T-cell (primary cell): ENCODE results near the gene DEPDC1. TPM values are rescaled to one million over a fixed set of nuclear protein-coding genes. Genes with fewer than 3 reads are reported as not detected.

Experiments
- ATAC-seq, 4 experiments: fragments of 200-7000 bp in 3 of 4; fragments of 150-1000 bp in 1 of 4; cut with Tn5 transposase; replicated peaks in 1 of 4; 1 replicate in 3 of 4; 2 replicates in 1 of 4; pipeline ENCODE4 v1.10.0; 2021; ENCODE audit warnings: moderate library complexity in 3 of 4, mild to moderate bottlenecking in 2 of 4, moderate number of reproducible peaks in 1 of 4
- CTCF ChIA-PET, 2 donors: fragments of 300-600 bp; sonication (Branson Sonifier 250); formaldehyde crosslinking; loops; one replicate each; lab custom pipeline; 2022; ENCODE audit warnings: antibody characterized with exemption in 2 of 2; lab: Charles Lee
- POLR2A ChIA-PET, 2 donors: fragments of 300-600 bp; sonication (Branson Sonifier 250); formaldehyde crosslinking; loops; one replicate each; lab custom pipeline; 2022; ENCODE audit warnings: antibody characterized with exemption in 2 of 2; lab: Charles Lee
- DNase-seq, 35 experiments: peaks; one replicate each; pipeline versions ENCODE4 v3.0.0 to v3.0.0-alpha.2; 2013 to 2023
- H3K27ac ChIP-seq: one replicate; pipeline ENCODE4 v1.5.1; 2013; ENCODE audit warnings: low read length
- H3K27me3 ChIP-seq, 2 experiments: replicated peaks in 1 of 2; 1 replicate in 1 of 2; 2 replicates in 1 of 2; pipeline versions ENCODE4 v1.6.1 to v1.7.0; 2013; ENCODE audit warnings: low read length in 1 of 2, mixed read lengths in 1 of 2; ENCODE audit not compliant: control insufficient read depth in 2 of 2, insufficient read depth in 2 of 2; ENCODE audit errors: extremely low read depth in 1 of 2
- H3K36me3 ChIP-seq, 2 donors: 1 replicate in 1 of 2; 2 replicates in 1 of 2; pipeline versions ENCODE4 v1.6.1 to v1.7.0; 2013; ENCODE audit warnings: low read length in 1 of 2; ENCODE audit not compliant: control insufficient read depth in 2 of 2, insufficient read depth in 1 of 2; ENCODE audit errors: extremely low read depth in 1 of 2
- H3K4me1 ChIP-seq, 2 experiments: 1 replicate in 1 of 2; 2 replicates in 1 of 2; pipeline versions ENCODE4 v1.6.1 to v1.7.0; 2013; ENCODE audit warnings: low read length in 2 of 2, mixed read lengths in 1 of 2; ENCODE audit not compliant: insufficient read depth in 2 of 2, control insufficient read depth in 1 of 2; ENCODE audit errors: extremely low read depth in 1 of 2
- H3K4me3 ChIP-seq, 2 donors: 1 replicate in 1 of 2; 2 replicates in 1 of 2; pipeline versions ENCODE4 v1.5.1 to v1.7.0; 2013; ENCODE audit warnings: mild to moderate bottlenecking in 2 of 2, low read length in 1 of 2, moderate library complexity in 1 of 2; ENCODE audit not compliant: control insufficient read depth in 1 of 2; ENCODE audit errors: extremely low read depth in 1 of 2
- H3K9me3 ChIP-seq: 2 replicates; pipeline ENCODE4 v1.7.0; 2013
- H3K27ac Mint-ChIP-seq, 2 donors: one replicate each; pipeline ENCODE4 v1.8.0; 2020 to 2021; ENCODE audit warnings: mild to moderate bottlenecking in 2 of 2, mixed read lengths in 2 of 2
- H3K27me3 Mint-ChIP-seq, 2 donors: one replicate each; pipeline ENCODE4 v1.8.0; 2021 to 2022; ENCODE audit warnings: mixed read lengths in 2 of 2
- H3K36me3 Mint-ChIP-seq: one replicate; pipeline ENCODE4 v1.8.0; 2021; ENCODE audit warnings: mixed read lengths
- H3K4me1 Mint-ChIP-seq, 3 donors: one replicate each; pipeline ENCODE4 v1.8.0; 2020 to 2022; ENCODE audit warnings: mixed read lengths in 3 of 3, mild to moderate bottlenecking in 1 of 3
- H3K4me3 Mint-ChIP-seq, 3 donors: one replicate each; pipeline ENCODE4 v1.8.0; 2020 to 2022; ENCODE audit warnings: mild to moderate bottlenecking in 3 of 3, mixed read lengths in 3 of 3, moderate library complexity in 3 of 3
- H3K9me3 Mint-ChIP-seq, 3 donors: one replicate each; pipeline ENCODE4 v1.8.0; 2020 to 2022; ENCODE audit warnings: mixed read lengths in 3 of 3
- WGBS: methylation state at CpG from one replicate; pipeline ENCODE4 v1.1.5; 2013; ENCODE audit warnings: missing lambda C conversion rate; ENCODE audit not compliant: insufficient coverage; 5-methylcytosine and 5-hydroxymethylcytosine counted together
- total RNA-seq, 35 experiments: library from RNA in 6 of 35; stranded (reverse) in 6 of 35; fragments of 120-200 nt in 1 of 35; gene quantifications; one replicate each; pipeline versions ENCODE4 v1.2.1 to v1.2.4 and lab custom pipeline; 2013 to 2026

Gene DEPDC1
- total RNA-seq, 5 donors from 2014 or later (not counting 1 experiment from before 2014, with no cell fraction given): 0.08 to 0.41 (median 0.20) TPM

- Histone ChIP-seq H3K9me3 (no peaks in the 10 kb centered on the region), H3K36me3 (no peaks in the 10 kb centered on the region), H3K27me3 (no peaks in the 10 kb centered on the region), H3K27ac (no peak overlapping the region), H3K4me1 (no peaks in the 10 kb centered on the region), H3K4me3 (no peak overlapping the region)
- CTCF ChIA-PET: no interaction called here
- H3K4me3 Mint-ChIP-seq: no peak overlapping the region
- H3K4me1 Mint-ChIP-seq: no peaks in the 10 kb centered on the region
- DNase-seq: no peak
- 100% methylated on average over 1 of the region's 3 CpGs for WGBS
- no peaks in the 10 kb centered on the region for H3K36me3 Mint-ChIP-seq
- POLR2A ChIA-PET: no interaction called here
- peaks cover 0 to 4% of the 10 kb centered on the region in 2 donors for H3K27me3 Mint-ChIP-seq
- peaks cover 0 to 3% (median 0%) of the 10 kb centered on the region in 3 donors for H3K9me3 Mint-ChIP-seq
- ATAC-seq: no peak
- no peak overlapping the region for H3K27ac Mint-ChIP-seq
Measured at GRCh38 chr1:68438310-68438709, 58.6 kb downstream of the DEPDC1 start.

- POLR2A ChIA-PET: no interaction called here
- no peaks in the 10 kb centered on the region for H3K9me3 ChIP-seq
- no peak for DNase-seq
Measured at GRCh38 chr1:68433395-68433794, 63.5 kb downstream of the DEPDC1 start.

GRCh38 chr1:68431076-68431475 is 65.8 kb downstream of the DEPDC1 start:
- Histone ChIP-seq H3K9me3 (no peaks in the 10 kb centered on the region), H3K27me3 (peaks cover 0 to 2% of the 10 kb centered on the region in 2 experiments), H3K36me3 (no peaks in the 10 kb centered on the region), H3K4me1 (no peaks in the 10 kb centered on the region), H3K27ac (no peak overlapping the region), H3K4me3 (no peak overlapping the region)
- ChIA-PET CTCF (no interaction called here), POLR2A (no interaction called here)
- Mint-ChIP-seq H3K36me3 (no peaks in the 10 kb centered on the region), H3K4me3 (no peak overlapping the region), H3K4me1 (no peaks in the 10 kb centered on the region), H3K27me3 (peaks cover 0 to 3% of the 10 kb centered on the region in 2 donors), H3K9me3 (no peaks in the 10 kb centered on the region), H3K27ac (no peak overlapping the region)
- ATAC-seq (no peak), DNase-seq (no peak)
- WGBS: no CpG with 5 or more reads among the region's 3 CpGs

More at GRCh38 chr1:68433395-68433794, 63.5 kb downstream of the DEPDC1 start:
- WGBS: 80% methylated on average over 2 of the region's 2 CpGs
- H3K27ac Mint-ChIP-seq: no peak overlapping the region
- Histone ChIP-seq H3K27me3 (peaks cover 0 to 2% of the 10 kb centered on the region in 2 experiments), H3K4me3 (no peak overlapping the region), H3K4me1 (no peaks in the 10 kb centered on the region), H3K27ac (no peak overlapping the region), H3K36me3 (no peaks in the 10 kb centered on the region)
- H3K4me3 Mint-ChIP-seq: no peak overlapping the region
- H3K4me1 Mint-ChIP-seq: no peaks in the 10 kb centered on the region
- no peak for ATAC-seq
- peaks cover 0 to 3% of the 10 kb centered on the region in 2 donors for H3K27me3 Mint-ChIP-seq
- CTCF ChIA-PET: interaction anchor here in 1 of 2 donors (0.7 kb wide), 1 partner anchor 9 kb away, joined by 5 read pairs; no protein-coding TSS in a partner anchor
- H3K9me3 Mint-ChIP-seq: peaks cover 0 to 3% (median 0%) of the 10 kb centered on the region in 3 donors
- no peaks in the 10 kb centered on the region for H3K36me3 Mint-ChIP-seq

GRCh38 chr1:68429233-68429808 is 67.6 kb downstream of the DEPDC1 start:
- Mint-ChIP-seq H3K36me3 (no peaks in the 10 kb centered on the region), H3K4me3 (no peak overlapping the region), H3K27ac (no peak overlapping the region), H3K27me3 (peaks cover 0 to 3% of the 10 kb centered on the region in 2 donors), H3K4me1 (no peaks in the 10 kb centered on the region), H3K9me3 (no peaks in the 10 kb centered on the region)
- peaks cover 0 to 2% of the 10 kb centered on the region in 2 experiments for H3K27me3 ChIP-seq
- H3K27ac ChIP-seq: no peak overlapping the region
- POLR2A ChIA-PET: no interaction called here
- DNase-seq (no peak), ATAC-seq (no peak)
- H3K4me1 ChIP-seq: no peaks in the 10 kb centered on the region
- 100% methylated on average over 1 of the region's 4 CpGs for WGBS
- no peak overlapping the region for H3K4me3 ChIP-seq
- H3K36me3 ChIP-seq: no peaks in the 10 kb centered on the region
- CTCF ChIA-PET: no interaction called here
- no peaks in the 10 kb centered on the region for H3K9me3 ChIP-seq

GRCh38 chr1:68426594-68426993 is 70.3 kb downstream of the DEPDC1 start:
- ATAC-seq (no peak), DNase-seq (no peak)
- Histone ChIP-seq H3K36me3 (no peaks in the 10 kb centered on the region), H3K27me3 (no peaks in the 10 kb centered on the region), H3K27ac (no peak overlapping the region), H3K4me3 (no peak overlapping the region), H3K4me1 (no peaks in the 10 kb centered on the region), H3K9me3 (no peaks in the 10 kb centered on the region)
- Mint-ChIP-seq H3K4me1 (no peaks in the 10 kb centered on the region), H3K27me3 (peaks cover 0 to 3% of the 10 kb centered on the region in 2 donors), H3K9me3 (peaks cover 2 to 3% (median 2%) of the 10 kb centered on the region in 3 donors), H3K36me3 (no peaks in the 10 kb centered on the region), H3K27ac (no peak overlapping the region), H3K4me3 (no peak overlapping the region)
- WGBS: 83% methylated on average over 1 of the region's 2 CpGs
- ChIA-PET CTCF (no interaction called here), POLR2A (no interaction called here)

Other genes with a start within 250 kb of the DEPDC1 start
- gene RPE65, start 47.1 kb downstream of the DEPDC1 start, total RNA-seq: not detected